ENCODE results near the gene IFNGR1.
"Not testable (repeated sequence)": the region's sequence is repeated elsewhere in the genome, so short reads cannot be mapped to it uniquely, and the experiment has no call there.

The IFNGR1 gene

DNA sequence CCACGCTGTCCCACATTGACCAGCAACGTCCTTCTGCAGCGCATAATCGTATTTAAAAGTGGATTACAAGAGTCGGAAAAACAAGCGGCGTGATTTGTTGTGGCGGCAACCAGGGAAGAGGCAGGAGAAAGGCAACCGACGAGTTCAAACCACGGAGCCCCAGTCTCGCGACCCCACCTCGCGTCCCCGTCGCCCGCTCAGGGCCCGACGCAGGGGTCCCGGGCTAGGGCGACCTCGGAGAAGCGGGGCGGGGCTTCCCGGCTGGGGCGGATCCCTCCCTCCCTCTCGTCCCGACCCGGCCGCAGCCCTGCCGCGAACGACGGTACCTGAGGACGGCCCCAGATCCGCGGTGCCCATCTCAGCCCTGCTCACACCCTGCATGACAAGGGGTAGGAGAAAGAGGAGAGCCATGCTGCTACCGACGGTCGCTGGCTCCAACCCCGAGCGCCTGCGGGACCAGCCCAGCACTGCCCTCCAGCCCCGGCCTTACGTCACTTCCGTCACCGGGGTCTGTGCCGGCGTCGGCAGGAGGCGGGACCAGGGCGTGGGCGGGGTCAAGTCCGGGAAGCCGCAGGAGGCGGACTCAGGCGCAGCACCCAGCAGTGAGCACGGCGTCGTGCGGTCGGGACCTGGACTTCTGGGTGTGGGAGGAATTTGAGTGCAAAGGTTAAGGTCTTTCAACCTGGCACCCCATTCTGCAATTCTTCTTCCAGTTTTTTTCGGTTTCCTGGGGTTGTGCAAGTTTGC is at the start of gene IFNGR1:
Gene IFNGR1, minus strand, starts transcription at position 469 of the 747 bp plus-strand sequence. Its CDS starts 58 bp downstream, at position 411.
- DNase-seq (ENCODE audit: low read depth): peak; percentile 88

DNA sequence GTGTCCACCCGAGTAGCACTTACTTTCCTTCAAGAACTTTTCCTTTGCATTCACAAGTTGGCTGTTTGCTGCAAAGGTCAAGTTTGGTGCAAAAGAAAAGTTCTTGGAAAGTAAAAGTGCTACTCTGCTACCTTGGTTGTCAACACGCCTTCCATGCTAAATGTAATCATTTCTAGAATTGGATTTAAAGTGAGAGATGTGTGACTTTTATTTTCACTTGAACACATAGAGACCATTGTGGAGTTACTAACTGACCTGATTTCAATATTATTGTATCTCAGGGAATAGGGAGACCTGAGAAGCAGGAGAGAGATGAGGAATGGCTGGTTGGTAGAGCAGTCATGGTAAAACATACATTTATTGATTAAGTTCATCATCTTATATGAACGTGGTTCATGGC is 49.7 kb upstream of the IFNGR1 start:
- DNase-seq (ENCODE audit: low read depth): no peak

DNA sequence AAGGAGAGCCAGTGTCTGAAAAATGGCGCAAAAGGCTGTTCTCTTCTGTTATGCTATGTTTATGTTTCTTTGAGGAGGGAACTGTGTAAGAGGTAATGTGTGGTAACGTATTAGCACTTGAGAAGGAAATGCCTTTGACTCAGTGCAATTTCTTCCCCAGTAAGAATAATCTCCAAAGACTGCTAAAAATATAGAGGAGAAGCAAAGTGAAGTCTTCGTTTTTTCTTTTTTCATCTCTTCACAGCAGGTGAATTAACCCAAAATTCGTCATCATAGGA is 47.1 kb upstream of the IFNGR1 start:
- DNase-seq (ENCODE audit: low read depth): peak; percentile 23

DNA sequence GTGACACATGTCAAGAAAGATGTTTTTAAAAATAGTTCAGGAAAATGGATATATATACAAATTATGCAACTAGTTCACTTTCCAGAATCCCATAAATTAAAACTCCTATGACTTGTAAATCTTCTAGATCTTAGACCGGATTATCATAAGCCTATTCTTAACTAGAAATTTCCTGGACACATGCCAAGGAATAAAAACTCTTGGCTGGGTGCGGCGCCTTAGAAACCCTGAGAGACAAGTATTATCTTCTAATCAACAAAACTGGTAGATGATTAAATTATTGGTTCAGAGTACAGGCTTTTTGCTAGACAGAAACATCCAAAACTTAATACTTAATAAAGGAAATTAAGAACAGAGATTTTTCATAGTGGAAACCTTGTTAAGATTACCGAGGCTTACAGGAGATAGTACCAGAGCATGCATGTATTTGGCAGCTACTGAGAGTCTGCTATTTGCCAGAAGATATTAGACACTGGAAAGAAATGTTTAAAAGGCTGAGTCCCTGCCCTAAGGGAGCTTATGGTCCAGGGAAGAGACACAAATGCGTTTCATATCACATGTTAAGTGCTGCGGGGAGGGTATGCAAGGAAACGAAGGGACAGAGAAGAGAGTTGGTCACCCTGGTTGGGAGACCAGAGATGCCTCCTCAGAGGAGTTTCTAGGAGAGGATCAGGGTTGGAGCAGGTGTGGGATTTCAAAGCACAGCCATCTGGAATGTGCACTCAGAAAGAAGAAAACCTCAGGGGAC is 46.5 kb upstream of the IFNGR1 start:
- peak; percentile 48 for DNase-seq (ENCODE audit: low read depth)

DNA sequence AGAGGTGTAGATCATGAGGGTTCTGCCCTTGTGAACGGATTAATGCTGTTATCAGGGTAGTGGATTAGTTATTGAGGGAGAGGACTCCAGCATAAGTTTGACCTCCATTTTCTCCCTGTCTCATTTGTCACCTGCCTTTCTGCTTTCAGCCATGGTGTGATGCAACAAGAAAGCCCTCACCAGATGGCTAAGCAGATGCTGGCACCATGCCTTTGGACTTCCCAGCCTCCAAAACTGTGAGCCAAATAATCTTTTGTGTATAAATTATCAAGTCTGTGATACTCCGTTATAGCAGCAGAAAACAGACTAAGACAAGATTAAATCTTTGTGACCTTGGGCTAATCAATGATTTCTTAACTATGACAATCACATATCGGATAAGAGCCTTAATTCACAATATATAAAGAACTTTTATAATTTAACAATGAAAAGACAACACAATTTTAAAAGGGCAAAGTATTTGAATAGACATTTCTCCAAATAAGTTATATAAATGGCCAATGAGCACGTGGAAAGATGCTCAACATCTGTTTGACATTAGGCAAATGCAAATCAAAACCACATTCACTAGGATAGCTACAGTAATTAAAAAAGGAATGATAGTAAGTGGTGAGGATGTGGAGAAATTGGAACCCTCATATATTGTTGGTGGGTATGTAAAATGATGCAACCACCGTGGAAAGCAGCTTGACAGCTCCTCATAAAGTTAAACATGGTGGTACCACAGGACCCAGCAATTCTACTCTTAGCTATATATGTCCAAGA is 45.3 kb upstream of the IFNGR1 start:
- peak; percentile 7 for DNase-seq (ENCODE audit: low read depth)

DNA sequence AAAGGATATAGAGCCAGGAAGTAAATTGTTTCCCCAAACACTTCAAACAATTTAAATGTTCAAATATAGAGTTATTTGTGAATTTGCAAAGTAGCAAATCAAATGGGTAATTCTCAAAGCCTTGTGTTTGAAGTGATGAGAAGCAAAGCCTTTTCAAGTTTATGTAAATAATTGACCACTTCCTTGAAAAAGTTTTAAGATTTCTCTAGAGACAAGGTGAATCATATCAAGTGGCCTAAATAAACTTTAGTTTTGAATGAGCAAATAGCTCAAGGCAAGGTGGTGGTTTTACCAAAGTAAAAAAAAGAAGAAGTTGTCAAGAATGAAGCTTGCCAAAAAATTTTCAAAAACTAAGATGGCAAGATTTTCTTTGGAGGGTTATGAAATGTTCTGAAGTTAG is 42.6 kb upstream of the IFNGR1 start:
- peak; percentile 22 for DNase-seq (ENCODE audit: low read depth)

DNA sequence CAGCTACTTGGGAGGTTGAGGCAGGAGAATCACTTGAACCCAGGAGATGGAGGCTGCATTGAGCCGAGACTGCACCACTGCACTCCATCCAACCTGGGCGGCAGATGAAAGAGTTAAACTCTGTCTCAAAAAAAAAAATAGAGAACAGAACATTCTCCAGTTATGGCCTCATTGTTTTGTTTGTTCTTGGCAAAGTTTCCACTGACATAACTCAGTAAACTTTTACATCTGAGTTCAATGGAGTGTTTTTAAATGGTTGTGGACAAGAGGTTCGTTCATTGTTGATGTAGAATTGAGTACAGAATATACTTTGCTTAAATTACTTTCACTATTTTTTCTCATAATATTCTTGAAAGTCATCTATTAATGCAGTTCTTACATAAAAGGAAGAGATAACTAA is 42.2 kb upstream of the IFNGR1 start:
- peak; percentile 69 for DNase-seq (ENCODE audit: low read depth)

DNA sequence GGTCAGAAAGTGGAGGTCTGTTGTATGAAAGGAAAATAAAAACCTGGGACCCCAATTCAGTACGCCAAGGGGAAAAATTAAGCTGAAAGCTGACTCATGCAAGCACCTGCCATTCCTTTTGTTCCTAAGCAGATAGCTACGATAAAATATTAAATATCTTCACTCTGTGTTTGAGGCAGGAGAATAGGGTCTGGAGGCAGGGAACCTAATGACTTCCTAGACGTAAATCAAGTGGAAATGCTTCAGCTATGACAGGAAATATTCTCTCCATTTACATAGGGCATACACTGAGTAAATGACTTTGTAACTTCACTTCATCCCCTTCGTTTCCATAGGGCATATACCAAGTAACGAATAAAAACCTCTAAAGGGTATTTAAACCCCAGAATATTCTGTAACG is 41.0 kb upstream of the IFNGR1 start:
- no peak for DNase-seq (ENCODE audit: low read depth)

DNA sequence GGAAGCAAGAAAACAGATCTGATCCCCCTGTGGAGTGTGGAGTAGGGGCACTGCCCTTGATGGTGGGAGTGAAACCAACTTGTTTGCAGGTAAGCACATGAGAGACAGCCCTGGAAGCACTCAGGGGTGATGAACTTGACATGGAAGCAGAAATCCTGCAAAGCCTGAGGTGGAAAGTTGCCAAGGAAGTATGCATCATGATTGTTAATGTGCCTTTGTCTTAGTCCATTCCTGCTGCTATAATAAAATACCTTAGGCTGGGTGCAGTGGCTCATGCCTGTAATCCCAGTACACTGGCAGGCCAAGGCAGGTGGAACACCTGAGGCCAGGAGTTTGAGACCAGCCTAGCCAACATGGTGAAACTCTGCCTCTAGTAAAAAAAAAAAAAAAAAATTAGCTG is 40.2 kb upstream of the IFNGR1 start:
- DNase-seq (ENCODE audit: low read depth): peak; percentile 42

DNA sequence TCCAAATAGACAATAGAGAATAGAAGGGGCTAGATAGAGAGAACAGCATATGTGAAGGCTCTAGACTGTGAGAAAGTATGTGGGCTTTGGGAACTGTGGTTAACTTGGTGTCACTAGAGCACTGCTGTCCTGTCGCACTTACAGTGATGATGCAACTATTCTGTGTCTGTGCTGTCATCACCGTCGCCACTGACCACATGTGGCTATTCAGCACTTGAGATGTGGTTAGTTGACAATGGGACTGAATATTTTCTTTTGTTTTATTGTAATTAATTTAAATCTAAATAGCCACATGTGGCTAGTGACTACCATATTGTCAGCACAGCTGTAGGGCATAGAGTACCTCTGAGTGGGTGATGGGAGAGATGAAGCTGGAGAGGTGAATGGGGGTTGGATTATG is 39.0 kb upstream of the IFNGR1 start:
- DNase-seq (ENCODE audit: low read depth): no peak

DNA sequence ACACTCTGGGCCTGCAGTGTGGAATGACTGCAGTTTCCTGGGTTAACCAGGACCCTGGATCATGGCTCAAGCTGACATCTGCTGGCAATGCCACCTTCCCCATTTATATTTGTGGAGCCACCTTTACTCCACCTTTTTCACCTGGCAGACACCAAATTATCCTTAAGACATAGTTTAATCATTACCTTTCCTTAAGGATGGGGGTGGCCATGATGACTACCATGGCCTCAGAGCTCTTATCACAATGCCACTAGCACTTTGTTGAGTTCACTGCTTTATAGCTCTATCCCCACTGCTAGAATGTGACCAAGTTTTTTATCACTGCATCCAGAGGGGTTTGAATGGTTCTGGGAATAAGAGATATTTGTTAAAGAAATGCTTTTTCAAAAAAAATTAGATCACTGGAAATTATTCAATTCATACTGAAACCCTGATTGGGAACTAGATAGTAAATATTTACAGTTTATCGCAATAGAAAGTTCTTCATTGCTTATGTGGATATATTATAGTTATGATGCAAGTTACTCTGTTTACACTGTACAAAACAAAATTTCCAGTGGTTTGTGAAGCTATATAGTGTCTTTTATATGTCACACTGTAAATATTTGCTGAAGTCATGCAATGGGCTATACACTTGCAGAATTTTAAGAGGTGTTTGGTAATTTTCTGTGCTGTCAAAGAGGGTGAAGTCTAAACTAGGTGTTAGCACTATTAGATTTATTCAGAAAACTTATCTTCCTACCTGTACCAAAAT is 37.3 kb upstream of the IFNGR1 start:
- DNase-seq (ENCODE audit: low read depth): no peak

DNA sequence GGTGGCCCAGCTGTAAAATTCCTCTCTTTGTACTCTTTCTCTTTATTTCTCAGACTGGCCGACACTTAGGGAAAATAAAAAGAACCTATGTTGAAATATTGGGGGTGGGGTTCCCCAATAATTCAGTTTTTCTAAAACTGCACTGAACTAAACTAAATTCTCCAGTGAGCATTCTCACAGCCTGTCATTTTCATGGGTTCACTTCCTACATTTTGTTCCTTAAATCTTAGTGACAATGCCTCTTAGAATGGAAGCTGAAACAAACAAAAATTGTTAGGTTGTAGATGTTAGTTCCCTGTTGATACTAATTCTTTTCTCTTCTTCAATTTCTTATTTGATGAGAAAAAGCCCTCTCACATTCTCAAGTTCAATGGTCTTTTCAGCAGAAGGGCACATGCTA is 35.8 kb upstream of the IFNGR1 start:
- DNase-seq (ENCODE audit: low read depth): no peak

DNA sequence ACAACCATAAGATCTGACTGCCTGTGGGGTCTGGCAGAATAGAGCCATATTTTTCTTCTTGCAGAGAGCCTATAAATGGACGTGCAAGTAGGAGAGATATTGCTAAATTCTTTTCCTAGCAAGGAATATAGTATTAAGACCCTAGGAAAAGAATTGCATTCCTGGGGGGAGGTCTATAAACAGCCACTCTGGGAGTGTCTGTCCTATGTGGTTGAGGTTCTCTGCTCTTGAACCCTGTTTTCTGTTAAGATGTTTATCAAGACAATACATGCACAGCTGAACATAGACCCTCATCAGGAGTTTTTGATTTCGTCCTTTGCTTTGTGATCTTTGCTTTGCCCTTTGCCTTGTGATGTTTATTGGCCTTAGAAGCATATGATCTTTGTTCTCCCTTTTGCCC is 35.2 kb upstream of the IFNGR1 start:
- DNase-seq (ENCODE audit: low read depth): not testable (repeated sequence)

DNA sequence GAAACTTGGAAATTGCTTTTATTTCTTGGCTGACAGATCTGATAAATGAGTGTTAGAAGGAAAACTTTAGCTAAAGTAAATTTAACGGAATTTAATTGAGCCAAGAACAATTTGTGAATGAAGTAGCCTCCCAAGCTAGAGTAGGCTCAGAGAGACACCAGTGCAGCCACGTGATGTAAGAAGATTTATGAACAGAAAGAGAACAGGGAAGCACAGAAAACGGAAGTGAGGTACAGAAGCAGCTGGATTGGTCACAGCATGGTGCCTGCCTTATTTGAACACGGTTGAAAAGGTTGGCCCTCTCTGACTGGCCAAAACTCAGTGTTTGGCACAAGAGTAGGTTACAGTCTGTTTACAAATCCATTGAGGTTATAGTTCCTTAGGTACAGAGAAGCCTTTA is 29.5 kb upstream of the IFNGR1 start:
- no peak for DNase-seq (ENCODE audit: low read depth)

DNA sequence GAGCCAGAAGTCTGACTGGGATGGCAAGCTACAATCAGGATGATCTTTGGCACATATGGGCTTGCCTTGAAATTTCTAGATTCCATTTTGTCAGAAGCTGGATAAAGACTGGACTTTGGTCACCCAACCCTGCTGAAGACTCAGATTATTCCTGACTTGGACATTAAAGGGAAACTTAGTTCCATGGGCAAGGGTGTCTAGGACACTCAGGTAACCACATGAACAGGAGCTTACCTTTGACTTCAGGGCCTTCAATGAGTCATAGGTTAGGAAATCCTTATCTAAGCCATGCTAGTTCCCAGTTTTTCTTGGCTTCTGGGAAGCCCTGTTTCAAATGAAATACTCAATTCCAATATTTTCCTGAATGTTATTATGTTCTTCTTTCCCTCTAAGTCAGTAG is 28.5 kb upstream of the IFNGR1 start:
- no peak for DNase-seq (ENCODE audit: low read depth)

DNA sequence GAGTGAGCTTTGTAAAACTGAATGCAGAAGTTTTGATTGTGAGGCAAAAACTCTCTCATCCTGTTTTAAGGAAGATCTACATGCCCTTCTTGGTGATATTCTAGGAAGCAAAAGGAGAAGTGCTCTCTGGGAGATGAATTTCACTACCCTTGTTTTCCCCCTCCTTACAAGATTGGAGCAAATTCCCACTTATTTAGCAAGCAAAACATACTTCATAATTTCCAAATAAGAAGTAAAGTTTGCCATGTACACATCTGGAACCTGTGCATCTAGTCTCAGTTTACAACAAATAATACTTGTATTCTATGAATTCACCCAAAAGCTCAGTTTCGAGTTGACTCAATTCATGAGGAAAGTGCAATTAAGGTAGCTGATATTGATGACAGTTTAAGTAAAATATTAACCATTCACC is 27.6 kb upstream of the IFNGR1 start:
- no peak for DNase-seq (ENCODE audit: low read depth)

DNA sequence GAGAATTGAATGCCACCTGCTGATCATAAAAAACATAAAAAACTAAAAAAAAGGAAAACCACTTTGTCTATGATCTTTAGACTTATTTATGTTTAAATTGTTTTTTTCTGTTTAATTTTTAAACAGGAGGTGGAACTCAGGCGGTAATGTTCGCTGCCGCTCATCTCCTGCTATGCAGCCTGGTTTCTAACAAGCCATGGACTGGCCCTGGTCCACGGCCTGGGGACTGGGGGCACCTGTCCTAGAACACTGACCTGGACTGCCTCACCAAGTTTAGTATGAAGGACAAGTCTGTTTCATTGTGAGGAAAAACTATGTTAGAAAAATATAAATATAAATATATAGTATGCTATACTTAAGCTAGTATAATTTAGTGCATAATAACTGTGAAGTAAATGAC is 27.0 kb upstream of the IFNGR1 start:
- DNase-seq (ENCODE audit: low read depth): no peak

DNA sequence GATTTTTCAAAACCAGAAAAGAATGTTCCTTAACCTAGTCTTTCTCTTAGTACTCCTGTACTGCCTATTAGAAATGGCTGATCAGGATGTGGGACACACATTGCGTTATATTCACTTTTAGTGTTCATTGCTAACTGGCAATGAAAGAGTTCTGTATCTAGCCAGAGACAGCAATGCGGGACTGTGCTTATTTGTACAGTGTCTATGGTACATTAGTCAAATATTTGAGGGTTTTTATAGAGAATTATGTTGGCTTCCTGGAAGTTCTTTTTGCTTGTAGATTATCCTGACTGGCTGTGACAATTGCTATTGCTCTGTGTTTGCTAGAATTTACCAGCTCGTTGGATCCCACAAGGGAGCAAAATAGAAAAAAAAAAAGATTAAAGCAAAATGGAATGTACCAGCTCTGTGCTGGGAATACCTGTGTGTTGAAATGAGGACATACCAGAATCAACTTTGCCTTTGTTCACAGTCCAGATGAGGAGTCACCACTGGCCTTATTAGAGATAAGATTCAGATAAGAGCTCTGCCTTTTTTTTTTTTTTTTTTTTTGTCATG is 22.4 kb upstream of the IFNGR1 start:
- DNase-seq (ENCODE audit: low read depth): peak; percentile 92

DNA sequence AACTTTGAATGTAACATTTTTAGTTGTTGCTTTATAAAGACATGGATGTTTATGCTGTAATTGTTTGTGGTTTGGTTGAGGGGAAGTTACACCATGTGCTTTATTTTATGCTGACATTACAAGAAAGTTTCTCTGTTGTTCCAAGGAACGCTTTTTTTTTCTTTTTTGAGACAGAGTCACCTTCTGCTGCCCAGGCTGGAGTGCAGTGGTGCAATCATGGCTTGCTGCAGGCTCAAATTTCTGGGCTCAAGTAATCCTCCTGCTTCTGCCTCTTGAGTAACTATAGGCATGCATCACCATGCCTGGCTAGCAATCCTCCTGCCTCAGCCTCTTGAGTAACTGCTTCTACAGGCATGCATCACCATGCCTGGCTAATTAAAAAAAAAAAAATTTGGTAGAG is 21.0 kb upstream of the IFNGR1 start:
- peak; percentile 98 for DNase-seq (ENCODE audit: low read depth)

DNA sequence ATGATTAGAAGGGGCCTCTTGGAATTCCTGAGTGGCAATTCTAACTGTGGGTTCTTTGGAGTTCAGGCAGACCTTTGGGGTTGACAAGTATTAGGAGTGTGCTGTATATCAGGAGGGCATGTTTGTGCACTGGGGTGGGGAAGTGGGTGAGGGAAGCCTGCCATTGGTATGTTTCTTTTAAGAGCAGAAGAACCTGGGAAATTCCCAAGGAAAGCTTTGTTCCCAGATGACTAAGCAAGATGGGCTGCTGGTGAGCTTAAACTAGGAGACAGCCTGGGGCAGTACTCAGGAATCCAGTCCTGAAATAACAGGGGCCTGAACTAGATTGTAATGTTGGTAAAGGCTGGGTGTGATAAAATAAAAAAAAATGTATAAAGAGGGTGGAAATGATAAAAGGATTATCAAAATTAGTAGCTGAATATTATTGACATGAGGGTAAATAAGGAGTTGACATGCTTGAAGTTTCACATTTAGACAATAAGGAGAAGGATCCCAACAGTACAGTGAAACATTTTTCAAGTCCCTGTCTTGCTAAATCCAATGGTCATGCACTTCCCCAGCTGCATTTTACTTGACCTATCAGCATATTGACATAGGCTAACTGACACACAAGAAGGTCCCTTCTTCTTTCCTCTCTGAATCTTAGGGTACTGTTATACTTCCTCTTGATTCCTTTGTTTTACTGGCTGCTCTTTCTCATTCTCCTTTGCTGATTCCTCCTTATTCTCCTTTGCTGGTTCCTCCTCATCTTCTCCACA is 18.4 kb upstream of the IFNGR1 start:
- peak; percentile 89 for DNase-seq (ENCODE audit: low read depth)
